ENCODE results near the gene METTL22.

DNA sequence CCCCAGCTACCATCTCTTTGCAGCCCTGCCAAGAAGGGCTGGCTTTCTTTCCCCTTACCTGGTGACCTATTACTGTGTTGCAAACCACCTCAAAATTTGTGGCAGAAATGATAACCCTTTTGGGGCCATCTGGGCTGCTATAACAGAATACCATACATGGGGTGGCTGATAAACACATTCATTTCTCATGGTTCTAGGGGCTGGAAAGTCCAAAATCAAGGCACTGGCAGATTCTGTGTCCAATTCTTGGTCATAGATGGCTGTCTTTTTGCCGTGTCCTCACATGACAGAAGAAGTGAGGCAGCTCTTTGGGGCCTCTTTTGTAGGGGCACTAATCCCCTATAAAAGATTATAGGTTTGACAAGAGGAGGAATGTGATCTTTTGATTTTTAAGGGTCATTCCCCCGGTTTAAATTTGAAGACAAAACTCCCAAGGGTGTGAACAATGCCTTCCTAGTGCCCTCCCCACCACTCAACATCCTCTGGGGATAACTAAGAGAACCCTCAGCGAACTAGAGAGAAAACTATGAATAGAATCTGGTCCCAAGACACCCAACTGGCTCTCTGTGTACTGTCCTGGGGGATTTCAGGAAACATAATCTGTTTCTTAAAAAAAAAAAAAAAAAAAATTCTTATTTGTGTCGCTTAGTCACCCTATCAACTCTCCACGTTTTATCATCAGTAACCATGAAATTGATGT, 1.7 kb upstream of the METTL22 start:
- TF ChIP-seq POLR2AphosphoS5 (IDR thresholded peaks at IDR 0.05) = no peak
- TF ChIP-seq EP300 (IDR thresholded peaks at IDR 0.05) = no peak
